Measurements from ENCODE around the gene PTGES3L.

DNA sequence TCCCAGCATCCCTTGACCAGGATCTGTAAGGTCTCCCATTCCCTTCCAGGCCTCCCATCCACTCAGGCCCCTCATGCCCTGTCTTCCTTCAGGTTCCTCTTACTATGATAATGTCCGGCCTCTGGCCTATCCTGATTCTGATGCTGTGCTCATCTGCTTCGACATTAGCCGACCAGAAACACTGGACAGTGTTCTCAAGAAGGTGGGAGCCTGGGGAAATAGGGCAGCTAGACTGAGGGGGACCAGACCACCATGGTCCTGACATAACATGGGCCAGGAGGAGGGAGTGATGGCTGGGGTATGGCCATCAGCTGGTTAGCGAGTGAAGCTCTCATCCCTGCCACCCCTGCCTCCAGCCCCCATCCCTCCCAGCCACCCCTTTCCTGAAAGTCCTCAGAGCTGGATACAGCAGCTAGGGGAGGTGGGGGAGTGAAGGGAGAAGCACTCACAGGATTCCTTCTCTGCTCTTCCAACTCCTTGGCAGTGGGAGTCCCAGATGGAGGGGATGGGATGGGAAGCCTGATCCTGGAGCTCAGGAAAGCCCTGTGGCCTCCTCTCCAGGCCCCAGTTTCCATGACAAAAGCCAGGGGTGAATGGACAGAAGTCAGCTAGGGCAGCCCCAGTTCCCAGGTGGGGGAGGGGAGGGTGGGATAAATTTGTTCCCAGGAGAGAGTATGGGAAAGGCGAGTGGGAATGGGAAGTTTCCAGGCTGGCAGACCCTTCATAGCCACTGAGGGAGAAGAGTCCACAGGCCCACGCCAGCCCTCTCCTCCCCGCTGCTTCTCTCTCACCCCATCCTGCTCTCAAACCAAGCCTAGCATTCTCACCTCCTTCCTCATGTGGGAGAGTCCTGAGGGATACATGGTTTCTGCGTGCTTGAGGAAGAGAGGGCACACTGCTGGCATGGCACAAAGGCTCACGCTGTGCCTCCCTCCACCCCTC is 47.5 kb upstream of the PTGES3L start:
- no peak for TF ChIP-seq POLR2AphosphoS5 (IDR thresholded peaks at IDR 0.05; ENCODE audit: low read depth, low read length)
- TF ChIP-seq, protein P1, sequence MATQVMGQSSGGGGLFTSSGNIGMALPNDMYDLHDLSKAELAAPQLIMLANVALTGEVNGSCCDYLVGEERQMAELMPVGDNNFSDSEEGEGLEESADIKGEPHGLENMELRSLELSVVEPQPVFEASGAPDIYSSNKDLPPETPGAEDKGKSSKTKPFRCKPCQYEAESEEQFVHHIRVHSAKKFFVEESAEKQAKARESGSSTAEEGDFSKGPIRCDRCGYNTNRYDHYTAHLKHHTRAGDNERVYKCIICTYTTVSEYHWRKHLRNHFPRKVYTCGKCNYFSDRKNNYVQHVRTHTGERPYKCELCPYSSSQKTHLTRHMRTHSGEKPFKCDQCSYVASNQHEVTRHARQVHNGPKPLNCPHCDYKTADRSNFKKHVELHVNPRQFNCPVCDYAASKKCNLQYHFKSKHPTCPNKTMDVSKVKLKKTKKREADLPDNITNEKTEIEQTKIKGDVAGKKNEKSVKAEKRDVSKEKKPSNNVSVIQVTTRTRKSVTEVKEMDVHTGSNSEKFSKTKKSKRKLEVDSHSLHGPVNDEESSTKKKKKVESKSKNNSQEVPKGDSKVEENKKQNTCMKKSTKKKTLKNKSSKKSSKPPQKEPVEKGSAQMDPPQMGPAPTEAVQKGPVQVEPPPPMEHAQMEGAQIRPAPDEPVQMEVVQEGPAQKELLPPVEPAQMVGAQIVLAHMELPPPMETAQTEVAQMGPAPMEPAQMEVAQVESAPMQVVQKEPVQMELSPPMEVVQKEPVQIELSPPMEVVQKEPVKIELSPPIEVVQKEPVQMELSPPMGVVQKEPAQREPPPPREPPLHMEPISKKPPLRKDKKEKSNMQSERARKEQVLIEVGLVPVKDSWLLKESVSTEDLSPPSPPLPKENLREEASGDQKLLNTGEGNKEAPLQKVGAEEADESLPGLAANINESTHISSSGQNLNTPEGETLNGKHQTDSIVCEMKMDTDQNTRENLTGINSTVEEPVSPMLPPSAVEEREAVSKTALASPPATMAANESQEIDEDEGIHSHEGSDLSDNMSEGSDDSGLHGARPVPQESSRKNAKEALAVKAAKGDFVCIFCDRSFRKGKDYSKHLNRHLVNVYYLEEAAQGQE (IDR thresholded peaks at IDR 0.05; ENCODE audit: low read depth, low read length), result no peak
- TF ChIP-seq, protein P2, sequence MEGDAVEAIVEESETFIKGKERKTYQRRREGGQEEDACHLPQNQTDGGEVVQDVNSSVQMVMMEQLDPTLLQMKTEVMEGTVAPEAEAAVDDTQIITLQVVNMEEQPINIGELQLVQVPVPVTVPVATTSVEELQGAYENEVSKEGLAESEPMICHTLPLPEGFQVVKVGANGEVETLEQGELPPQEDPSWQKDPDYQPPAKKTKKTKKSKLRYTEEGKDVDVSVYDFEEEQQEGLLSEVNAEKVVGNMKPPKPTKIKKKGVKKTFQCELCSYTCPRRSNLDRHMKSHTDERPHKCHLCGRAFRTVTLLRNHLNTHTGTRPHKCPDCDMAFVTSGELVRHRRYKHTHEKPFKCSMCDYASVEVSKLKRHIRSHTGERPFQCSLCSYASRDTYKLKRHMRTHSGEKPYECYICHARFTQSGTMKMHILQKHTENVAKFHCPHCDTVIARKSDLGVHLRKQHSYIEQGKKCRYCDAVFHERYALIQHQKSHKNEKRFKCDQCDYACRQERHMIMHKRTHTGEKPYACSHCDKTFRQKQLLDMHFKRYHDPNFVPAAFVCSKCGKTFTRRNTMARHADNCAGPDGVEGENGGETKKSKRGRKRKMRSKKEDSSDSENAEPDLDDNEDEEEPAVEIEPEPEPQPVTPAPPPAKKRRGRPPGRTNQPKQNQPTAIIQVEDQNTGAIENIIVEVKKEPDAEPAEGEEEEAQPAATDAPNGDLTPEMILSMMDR (IDR thresholded peaks at IDR 0.05), result no peak
- TF ChIP-seq MEF2A (IDR thresholded peaks at IDR 0.05; ENCODE audit: borderline replicate concordance, low read depth), result no peak
- TF ChIP-seq SIN3A (IDR thresholded peaks at IDR 0.05; ENCODE audit: borderline replicate concordance, low read depth, low read length), result no peak
- TF ChIP-seq ELF1 (IDR thresholded peaks at IDR 0.05), result no peak
- no peak for TF ChIP-seq GATA2 (CRISPR knock-in tag; IDR thresholded peaks at IDR 0.05)
- TF ChIP-seq, protein P3, sequence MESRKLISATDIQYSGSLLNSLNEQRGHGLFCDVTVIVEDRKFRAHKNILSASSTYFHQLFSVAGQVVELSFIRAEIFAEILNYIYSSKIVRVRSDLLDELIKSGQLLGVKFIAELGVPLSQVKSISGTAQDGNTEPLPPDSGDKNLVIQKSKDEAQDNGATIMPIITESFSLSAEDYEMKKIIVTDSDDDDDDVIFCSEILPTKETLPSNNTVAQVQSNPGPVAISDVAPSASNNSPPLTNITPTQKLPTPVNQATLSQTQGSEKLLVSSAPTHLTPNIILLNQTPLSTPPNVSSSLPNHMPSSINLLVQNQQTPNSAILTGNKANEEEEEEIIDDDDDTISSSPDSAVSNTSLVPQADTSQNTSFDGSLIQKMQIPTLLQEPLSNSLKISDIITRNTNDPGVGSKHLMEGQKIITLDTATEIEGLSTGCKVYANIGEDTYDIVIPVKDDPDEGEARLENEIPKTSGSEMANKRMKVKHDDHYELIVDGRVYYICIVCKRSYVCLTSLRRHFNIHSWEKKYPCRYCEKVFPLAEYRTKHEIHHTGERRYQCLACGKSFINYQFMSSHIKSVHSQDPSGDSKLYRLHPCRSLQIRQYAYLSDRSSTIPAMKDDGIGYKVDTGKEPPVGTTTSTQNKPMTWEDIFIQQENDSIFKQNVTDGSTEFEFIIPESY (IDR thresholded peaks at IDR 0.05; ENCODE audit: borderline replicate concordance, low read depth), result no peak
- no peak for TF ChIP-seq EZH2phosphoT487 (IDR thresholded peaks at IDR 0.05; ENCODE audit: borderline replicate concordance, low read depth)
- no peak for TF ChIP-seq RAD21 (IDR thresholded peaks at IDR 0.05; ENCODE audit: low read length)
- no peak for TF ChIP-seq RXRA (IDR thresholded peaks at IDR 0.05; ENCODE audit: borderline replicate concordance, low read depth)
